Keratinocyte (primary cell): Measurements from ENCODE around the gene SULT2B1. TPM values are rescaled to one million over a fixed set of nuclear protein-coding genes. Genes with fewer than 3 reads are reported as not detected.
A peak's percentile ranks its signal among the peaks of the same experiment; 100 is the strongest.

Experiments used
- DNase-seq: peaks from one replicate; pipeline ENCODE4 v3.0.0-alpha.2; 2011; ENCODE audit warnings: low read depth, missing footprints, low spot score
- FAIRE-seq: peaks from 2 replicates; lab custom pipeline; 2011; peaks lifted over from hg19 to GRCh38; lab: Jason Lieb, UNC
- H2AFZ ChIP-seq: 2 replicates; pipeline ENCODE4 v1.6.0; 2012; ENCODE audit warnings: low read length, control low read depth, inconsistent platforms; ENCODE audit not compliant: control insufficient read depth
- H3K27ac ChIP-seq: 2 replicates; pipeline ENCODE4 v1.5.1; 2011; ENCODE audit warnings: low read length; ENCODE audit not compliant: control insufficient read depth, insufficient read depth
- H3K27me3 ChIP-seq: 3 replicates; pipeline ENCODE4 v1.6.0; 2011; ENCODE audit warnings: low read length; ENCODE audit not compliant: control insufficient read depth, insufficient read depth; ENCODE audit errors: extremely low read depth
- H3K36me3 ChIP-seq, 2 experiments: 2 replicates in 1 of 2; 3 replicates in 1 of 2; pipeline ENCODE4 v1.5.1; 2011; ENCODE audit warnings: low read length in 2 of 2, mild to moderate bottlenecking in 1 of 2; ENCODE audit not compliant: control insufficient read depth in 2 of 2, insufficient read depth in 2 of 2; ENCODE audit errors: extremely low read depth in 1 of 2
- H3K4me1 ChIP-seq: 3 replicates; pipeline ENCODE4 v1.5.1; 2011; ENCODE audit warnings: low read length; ENCODE audit not compliant: control insufficient read depth, insufficient read depth; ENCODE audit errors: extremely low read depth
- H3K4me2 ChIP-seq: 3 replicates; pipeline ENCODE4 v1.6.0; 2011; ENCODE audit warnings: low read depth, low read length; ENCODE audit not compliant: control insufficient read depth, insufficient read depth; ENCODE audit errors: extremely low read depth
- H3K4me3 ChIP-seq, 3 experiments: fragments of 200-600 bp in 1 of 3; sonication (generic) in 1 of 3; 2 replicates in 2 of 3; 3 replicates in 1 of 3; pipeline ENCODE4 v1.5.1; 2011 to 2016; ENCODE audit warnings: low read length in 3 of 3, mild to moderate bottlenecking in 3 of 3, control low read depth in 2 of 3, inconsistent platforms in 1 of 3, low read depth in 1 of 3, mixed read lengths in 1 of 3, mixed run types in 1 of 3, moderate library complexity in 1 of 3; ENCODE audit not compliant: control insufficient read depth in 2 of 3, insufficient read depth in 2 of 3; ENCODE audit errors: extremely low read depth in 1 of 3
- H3K79me2 ChIP-seq: 2 replicates; pipeline ENCODE4 v1.6.0; 2012; ENCODE audit warnings: low read length; ENCODE audit not compliant: control insufficient read depth, insufficient read depth
- H3K9ac ChIP-seq: 3 replicates; pipeline ENCODE4 v1.6.0; 2011; ENCODE audit warnings: low read length; ENCODE audit not compliant: control insufficient read depth, insufficient read depth; ENCODE audit errors: extremely low read depth
- H3K9me1 ChIP-seq: 3 replicates; pipeline ENCODE4 v1.6.0; 2011; ENCODE audit warnings: low read length; ENCODE audit not compliant: control insufficient read depth, insufficient read depth; ENCODE audit errors: extremely low read depth
- H3K9me3 ChIP-seq: 2 replicates; pipeline ENCODE4 v1.5.1; 2012; ENCODE audit warnings: low read depth, low read length; ENCODE audit not compliant: control insufficient read depth
- H4K20me1 ChIP-seq: 3 replicates; pipeline ENCODE4 v1.6.0; 2011; ENCODE audit warnings: low read length; ENCODE audit not compliant: control insufficient read depth, insufficient read depth; ENCODE audit errors: extremely low read depth
- CTCF ChIP-seq, 3 experiments: IDR thresholded peaks in 1 of 3; conservative IDR thresholded peaks in 1 of 3; optimal IDR thresholded peaks in 1 of 3; 2 replicates in 2 of 3; 3 replicates in 1 of 3; pipeline versions ENCODE3 to v1.5.1; 2011; ENCODE audit warnings: low read length in 3 of 3, mild to moderate bottlenecking in 3 of 3, moderate library complexity in 2 of 3, control low read depth in 1 of 3, inconsistent platforms in 1 of 3; ENCODE audit not compliant: insufficient read depth in 2 of 3; ENCODE audit errors: extremely low read depth in 1 of 3
- EZH2 ChIP-seq: IDR thresholded peaks from one replicate; pipeline ENCODE4 v1.6.1; 2012; ENCODE audit warnings: inconsistent platforms, mild to moderate bottlenecking, low read length, moderate library complexity
- dilution Hi-C: fragments of 300-500 bp; cut with MboI; formaldehyde crosslinking; loops from one replicate; pipeline ENCODE4 v1.7.0; 2020; ENCODE audit warnings: low sequenced_read_pairs; ENCODE audit not compliant: extremely low pct_ligation_motif_present
- polyA plus RNA-seq, 5 experiments: library from polyadenylated mRNA; depleted of rRNA in 3 of 5; stranded (reverse) in 3 of 5; stranded (forward) in 1 of 5; unstranded in 1 of 5; fragments of >200 nt; gene quantifications; 1 replicate in 1 of 5; 2 replicates in 3 of 5; 3 replicates in 1 of 5; pipeline versions ENCODE4 v1.2.1 to v1.2.3, GENCODE V29; 2011 to 2012; ENCODE audit warnings: missing spikeins in 2 of 5, low read depth in 1 of 5, low replicate concordance in 1 of 5

SULT2B1 gene
- polyA plus RNA-seq, 1 donor (not counting 4 experiments of a cell fraction or from before 2014, with no cell fraction given): 6.0 TPM

DNA sequence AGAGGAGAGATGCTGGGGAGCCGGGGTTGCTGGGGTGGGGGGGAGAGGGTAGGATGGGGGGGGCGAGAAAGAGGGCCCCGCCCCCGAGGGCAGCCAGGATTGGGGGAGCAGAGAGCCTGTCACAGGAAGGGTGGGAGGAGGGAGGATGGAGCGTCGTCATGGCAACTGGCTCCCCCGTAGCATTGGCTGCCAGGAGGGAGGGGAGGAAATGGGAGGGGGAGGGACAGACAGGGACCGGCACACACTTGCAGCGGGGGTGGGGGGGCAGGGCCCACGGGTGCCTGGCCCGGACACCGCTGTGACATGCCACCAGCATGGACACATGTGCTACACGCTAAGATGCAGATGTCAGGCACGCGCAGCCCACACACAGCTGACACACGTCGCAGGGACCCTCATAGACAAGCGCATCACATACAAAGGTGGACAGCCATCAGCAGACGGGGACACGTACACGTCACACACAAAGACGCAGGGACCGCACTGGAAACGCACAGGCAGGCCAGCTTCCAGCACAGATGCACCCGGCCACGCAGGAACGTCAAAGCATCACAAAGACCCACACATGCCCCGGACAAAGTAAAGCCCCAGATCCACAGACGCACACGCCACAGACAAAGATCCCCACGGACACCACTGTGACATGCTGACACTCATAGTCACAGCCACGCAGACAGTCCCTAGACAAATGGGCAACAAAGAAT, 40.0 kb upstream of the SULT2B1 start, which contains the start of gene LMTK3:
TSS of gene LMTK3 (minus strand) at position 36 of the 704 bp plus-strand sequence. CDS start 259 bp downstream, outside the sequence.
- H3K4me2 ChIP-seq: peak within 1 kb of the TSS; percentile 60
- H3K4me3 ChIP-seq: peak within 1 kb of the TSS in 1 of 3 experiments; percentile 43
- H3K27me3 ChIP-seq: peaks cover 21% of the 10 kb centered on the region
- peaks cover 2% of the 10 kb centered on the region for H3K4me1 ChIP-seq
- no peak for FAIRE-seq
- dilution Hi-C loops: no loop called here
- no peak for TF ChIP-seq CTCF (optimal IDR thresholded peaks at IDR 0.05 in 1 of 3, IDR thresholded peaks at IDR 0.05 in 1 of 3, conservative IDR thresholded peaks at IDR 0.05 in 1 of 3; ENCODE audit: extremely low read depth in 1 of 3, insufficient read depth in 2 of 3, low read length in 3 of 3)
- TF ChIP-seq EZH2: no peak
- no peaks in the 10 kb centered on the region for H4K20me1 ChIP-seq
- no peaks in the 10 kb centered on the region for H3K79me2 ChIP-seq
- no peak within 1 kb of the TSS for H3K9ac ChIP-seq
- no peak within 1 kb of the TSS for H3K27ac ChIP-seq
- DNase-seq: no peak
- no peaks in the 10 kb centered on the region for H3K9me1 ChIP-seq
- no peaks in the 10 kb centered on the region for H3K9me3 ChIP-seq
- no peaks in the 10 kb centered on the region for H3K36me3 ChIP-seq
- peak within 1 kb of the TSS; percentile 46 for H2AFZ ChIP-seq

- no peak overlapping the region for H3K9ac ChIP-seq
- TF ChIP-seq EZH2: peak; percentile 82
- no peak for TF ChIP-seq CTCF (optimal IDR thresholded peaks at IDR 0.05 in 1 of 3, IDR thresholded peaks at IDR 0.05 in 1 of 3, conservative IDR thresholded peaks at IDR 0.05 in 1 of 3; ENCODE audit: extremely low read depth in 1 of 3, insufficient read depth in 2 of 3, low read length in 3 of 3)
- H4K20me1 ChIP-seq: no peaks in the 10 kb centered on the region
- H3K27ac ChIP-seq: no peak overlapping the region
- no peaks in the 10 kb centered on the region for H3K9me3 ChIP-seq
- no peak for DNase-seq
- H3K27me3 ChIP-seq: peaks cover 21% of the 10 kb centered on the region
- H3K4me3 ChIP-seq: peak overlapping the region in 1 of 3 experiments; percentile 68
- no peaks in the 10 kb centered on the region for H3K9me1 ChIP-seq
- FAIRE-seq: no peak
- no peaks in the 10 kb centered on the region for H3K79me2 ChIP-seq
- H3K36me3 ChIP-seq: no peaks in the 10 kb centered on the region
- H3K4me2 ChIP-seq: peak overlapping the region; percentile 74
- H3K4me1 ChIP-seq: peaks cover 2% of the 10 kb centered on the region
- no peak overlapping the region for H2AFZ ChIP-seq
- dilution Hi-C loops: no loop called here
Measured at GRCh38 chr19:48512504-48513288, 39.3 kb upstream of the SULT2B1 start.
